IPS DF 6.9 (cell line): Measurements from ENCODE around the gene ASIP.
"Not testable (repeated sequence)": the region's sequence is repeated elsewhere in the genome, so short reads cannot be mapped to it uniquely, and the experiment has no call there.

ENCODE experiments used
- DNase-seq: peaks from one replicate; pipeline ENCODE4 v3.0.0-alpha.2; 2013; ENCODE audit warnings: low read depth, low spot score
- H3K27ac ChIP-seq: one replicate; pipeline ENCODE4 v1.5.1; 2013; ENCODE audit warnings: low read length, control low read depth
- H3K27me3 ChIP-seq: 2 replicates; pipeline ENCODE4 v1.6.1; 2013; ENCODE audit warnings: mild to moderate bottlenecking, low read length; ENCODE audit not compliant: control insufficient read depth, insufficient read depth
- H3K36me3 ChIP-seq: 2 replicates; pipeline ENCODE4 v1.6.1; 2013; ENCODE audit warnings: low read length; ENCODE audit not compliant: control insufficient read depth, insufficient read depth
- H3K4me1 ChIP-seq: 2 replicates; pipeline ENCODE4 v1.6.1; 2013; ENCODE audit warnings: low read length; ENCODE audit not compliant: control insufficient read depth, insufficient read depth
- H3K4me3 ChIP-seq: 2 replicates; pipeline ENCODE4 v1.5.1; 2013; ENCODE audit warnings: mild to moderate bottlenecking, low read length
- H3K9me3 ChIP-seq: 2 replicates; pipeline ENCODE4 v1.6.1; 2013; ENCODE audit warnings: low read length, inconsistent platforms; ENCODE audit not compliant: control insufficient read depth, insufficient read depth
- WGBS: extraction: QIAGEN DNeasy Blood & Tissue Kit; methylation state at CpG from one replicate; pipeline ENCODE4 v1.1.7; 2013; ENCODE audit warnings: mixed read lengths, missing lambda C conversion rate; ENCODE audit not compliant: insufficient read length, insufficient coverage; 5-methylcytosine and 5-hydroxymethylcytosine counted together

ASIP gene

GRCh38 chr20:34242015-34242414 lies 792 bp downstream of the ASIP start:
- DNase-seq, H3K9me3 ChIP-seq, H3K36me3 ChIP-seq, H3K4me3 ChIP-seq, H3K27me3 ChIP-seq, H3K4me1 ChIP-seq, H3K27ac ChIP-seq: not testable (repeated sequence)
- WGBS, result no CpG with 5 or more reads among the region's 4 CpGs

- Histone ChIP-seq H3K27me3 (no peaks in the 10 kb centered on the region), H3K4me3 (no peak overlapping the region), H3K27ac (no peak overlapping the region), H3K36me3 (no peaks in the 10 kb centered on the region), H3K9me3 (no peaks in the 10 kb centered on the region), H3K4me1 (no peaks in the 10 kb centered on the region)
- no peak for DNase-seq
- WGBS, result no CpG with 5 or more reads among the region's 1 CpG
Measured at GRCh38 chr20:34242879-34243278, 1.7 kb downstream of the ASIP start.

GRCh38 chr20:34243377-34243776 lies 2.2 kb downstream of the ASIP start:
- no peaks in the 10 kb centered on the region for H3K36me3 ChIP-seq
- WGBS, result no CpG with 5 or more reads among the region's 3 CpGs
- DNase-seq, result no peak

GRCh38 chr20:34246126-34246626 lies 5.0 kb downstream of the ASIP start:
- no CpG with 5 or more reads among the region's 2 CpGs for WGBS

More at GRCh38 chr20:34243377-34243776, 2.2 kb downstream of the ASIP start:
- Histone ChIP-seq H3K4me3 (no peak overlapping the region), H3K9me3 (no peaks in the 10 kb centered on the region), H3K27ac (no peak overlapping the region), H3K4me1 (no peaks in the 10 kb centered on the region), H3K27me3 (no peaks in the 10 kb centered on the region)

GRCh38 chr20:34249291-34249690 lies 8.1 kb downstream of the ASIP start:
- DNase-seq, result no peak
- H3K36me3 ChIP-seq, result no peaks in the 10 kb centered on the region
- WGBS, result no CpG with 5 or more reads among the region's 6 CpGs
- no peaks in the 10 kb centered on the region for H3K4me1 ChIP-seq
- H3K27me3 ChIP-seq, result no peaks in the 10 kb centered on the region
- no peak overlapping the region for H3K4me3 ChIP-seq
- H3K27ac ChIP-seq, result no peak overlapping the region
- no peaks in the 10 kb centered on the region for H3K9me3 ChIP-seq

More at GRCh38 chr20:34246126-34246626, 5.0 kb downstream of the ASIP start:
- Histone ChIP-seq H3K27ac (no peak overlapping the region), H3K36me3 (no peaks in the 10 kb centered on the region), H3K4me1 (no peaks in the 10 kb centered on the region), H3K9me3 (no peaks in the 10 kb centered on the region), H3K4me3 (no peak overlapping the region), H3K27me3 (no peaks in the 10 kb centered on the region)
- DNase-seq, result no peak

GRCh38 chr20:34250005-34250404 lies 8.8 kb downstream of the ASIP start:
- Histone ChIP-seq H3K4me3 (no peak overlapping the region), H3K4me1 (no peaks in the 10 kb centered on the region), H3K9me3 (no peaks in the 10 kb centered on the region), H3K27me3 (no peaks in the 10 kb centered on the region), H3K27ac (no peak overlapping the region), H3K36me3 (no peaks in the 10 kb centered on the region)
- no peak for DNase-seq

- Histone ChIP-seq H3K4me1 (no peaks in the 10 kb centered on the region), H3K36me3 (no peaks in the 10 kb centered on the region), H3K9me3 (no peaks in the 10 kb centered on the region), H3K4me3 (no peak overlapping the region), H3K27me3 (no peaks in the 10 kb centered on the region), H3K27ac (no peak overlapping the region)
- no peak for DNase-seq
- no CpG with 5 or more reads among the region's 2 CpGs for WGBS
Measured at GRCh38 chr20:34251619-34252018, 10.4 kb downstream of the ASIP start.

GRCh38 chr20:34252431-34253086 lies 11.3 kb downstream of the ASIP start:
- not testable (repeated sequence) for H3K4me3 ChIP-seq, H3K4me1 ChIP-seq, H3K27ac ChIP-seq, H3K36me3 ChIP-seq, H3K27me3 ChIP-seq, H3K9me3 ChIP-seq, DNase-seq
- WGBS, result no CpG with 5 or more reads among the region's 7 CpGs

- H3K9me3 ChIP-seq, result no peaks in the 10 kb centered on the region
- no peaks in the 10 kb centered on the region for H3K27me3 ChIP-seq
- no peaks in the 10 kb centered on the region for H3K4me1 ChIP-seq
- no peak overlapping the region for H3K4me3 ChIP-seq
- H3K36me3 ChIP-seq, result no peaks in the 10 kb centered on the region
- no peak for DNase-seq
- H3K27ac ChIP-seq, result no peak overlapping the region
- no CpG with 5 or more reads among the region's 1 CpG for WGBS
Measured at GRCh38 chr20:34254979-34255378, 13.8 kb downstream of the ASIP start.

- Histone ChIP-seq H3K36me3 (no peaks in the 10 kb centered on the region), H3K4me1 (no peaks in the 10 kb centered on the region), H3K9me3 (no peaks in the 10 kb centered on the region), H3K27ac (no peak overlapping the region), H3K4me3 (no peak overlapping the region), H3K27me3 (no peaks in the 10 kb centered on the region)
- WGBS, result no CpG with 5 or more reads among the region's 5 CpGs
- no peak for DNase-seq
Measured at GRCh38 chr20:34256629-34257124, 15.5 kb downstream of the ASIP start.
